Ascending aorta (tissue), 2 donors: ENCODE results near the gene GPR78. TPM values are rescaled to one million over a fixed set of nuclear protein-coding genes. Genes with fewer than 3 reads are reported as not detected.

Experiments
- DNase-seq, 2 donors: peaks; one replicate each; pipeline ENCODE4 v3.0.0-alpha.2; 2019; ENCODE audit warnings: low spot score in 2 of 2
- H3K27ac ChIP-seq, 2 donors: fragments of 200-600 bp; sonication (generic); one replicate each; pipeline ENCODE4 v1.5.1; 2016 to 2017; ENCODE audit warnings: mild to moderate bottlenecking in 1 of 2
- H3K27me3 ChIP-seq: fragments of 200-600 bp; sonication (generic); one replicate; pipeline ENCODE4 v1.5.1; 2017
- H3K36me3 ChIP-seq, 2 donors: fragments of 200-600 bp; sonication (generic); one replicate each; pipeline ENCODE4 v1.5.1; 2016
- H3K4me1 ChIP-seq, 2 donors: fragments of 200-600 bp; sonication (generic); one replicate each; pipeline ENCODE4 v1.5.1; 2016 to 2017; ENCODE audit warnings: mild to moderate bottlenecking in 1 of 2
- H3K4me3 ChIP-seq, 2 donors: fragments of 200-600 bp; sonication (generic); one replicate each; pipeline ENCODE4 v1.5.1; 2016 to 2017; ENCODE audit warnings: mild to moderate bottlenecking in 1 of 2
- H3K9me3 ChIP-seq, 2 donors: fragments of 200-600 bp; sonication (generic); one replicate each; pipeline ENCODE4 v1.5.1; 2016
- CTCF ChIP-seq, 3 experiments: fragments of 200-600 bp in 2 of 3; fragments of 450-650 bp in 1 of 3; sonication (generic) in 2 of 3; IDR thresholded peaks; one replicate each; pipeline ENCODE4 v1.5.1; 2016 to 2019; ENCODE audit warnings: antibody characterized with exemption in 3 of 3, mild to moderate bottlenecking in 1 of 3, moderate library complexity in 1 of 3
- intact Hi-C: fragments of 100-400 bp; cut with DNase I; formaldehyde crosslinking; loops from one replicate; pipeline ENCODE4 v1.15.1; 2023
- total RNA-seq: library from RNA; depleted of rRNA; stranded (reverse); fragments of >200 nt; gene quantifications from one replicate; pipeline ENCODE4 v1.1.0, GENCODE V29; 2016

Gene GPR78
- total RNA-seq, 1 donor from 2014 or later, result not detected

GRCh38 chr4:8586246-8586645, 6.1 kb downstream of the GPR78 start:
- intact Hi-C loops, result no loop called here
- Histone ChIP-seq H3K27ac (no peak overlapping the region), H3K4me3 (no peak overlapping the region), H3K9me3 (no peaks in the 10 kb centered on the region), H3K4me1 (no peaks in the 10 kb centered on the region), H3K27me3 (no peaks in the 10 kb centered on the region), H3K36me3 (no peaks in the 10 kb centered on the region)
- TF ChIP-seq CTCF (IDR thresholded peaks at IDR 0.05), result no peak
- no peak for DNase-seq

- Histone ChIP-seq H3K27me3 (no peaks in the 10 kb centered on the region), H3K9me3 (no peaks in the 10 kb centered on the region), H3K4me3 (no peak overlapping the region), H3K4me1 (no peaks in the 10 kb centered on the region), H3K36me3 (no peaks in the 10 kb centered on the region), H3K27ac (no peak overlapping the region)
- intact Hi-C loops, result no loop called here
- no peak for TF ChIP-seq CTCF (IDR thresholded peaks at IDR 0.05)
- no peak for DNase-seq
These were observed 6.7 kb downstream of the GPR78 start for GRCh38 chr4:8586671-8587468.

- Histone ChIP-seq H3K27me3 (peaks cover 2% of the 10 kb centered on the region), H3K4me3 (no peak overlapping the region), H3K9me3 (no peaks in the 10 kb centered on the region), H3K36me3 (no peaks in the 10 kb centered on the region), H3K4me1 (no peaks in the 10 kb centered on the region), H3K27ac (no peak overlapping the region)
- no peak for DNase-seq
- intact Hi-C loops, result no loop called here
- TF ChIP-seq CTCF (IDR thresholded peaks at IDR 0.05), result no peak
These were observed 7.4 kb downstream of the GPR78 start for GRCh38 chr4:8587469-8588195.

DNA sequence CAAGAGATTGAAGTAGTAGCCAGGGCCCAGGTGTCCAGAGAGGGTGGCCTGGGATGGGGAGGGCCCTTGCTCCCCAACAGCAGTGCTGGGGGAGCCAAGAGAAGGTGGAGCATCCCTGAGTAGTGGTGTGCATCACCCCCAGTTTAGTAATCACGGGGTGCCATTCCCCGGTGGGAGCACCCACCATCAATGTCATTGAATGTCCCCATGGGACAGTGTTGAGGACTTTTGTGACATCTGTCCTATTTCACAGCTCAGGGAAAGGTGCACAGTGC, 7.9 kb downstream of the GPR78 start:
- TF ChIP-seq CTCF (IDR thresholded peaks at IDR 0.05), result no peak
- Histone ChIP-seq H3K27me3 (peaks cover 7% of the 10 kb centered on the region), H3K4me3 (no peak overlapping the region)

DNA sequence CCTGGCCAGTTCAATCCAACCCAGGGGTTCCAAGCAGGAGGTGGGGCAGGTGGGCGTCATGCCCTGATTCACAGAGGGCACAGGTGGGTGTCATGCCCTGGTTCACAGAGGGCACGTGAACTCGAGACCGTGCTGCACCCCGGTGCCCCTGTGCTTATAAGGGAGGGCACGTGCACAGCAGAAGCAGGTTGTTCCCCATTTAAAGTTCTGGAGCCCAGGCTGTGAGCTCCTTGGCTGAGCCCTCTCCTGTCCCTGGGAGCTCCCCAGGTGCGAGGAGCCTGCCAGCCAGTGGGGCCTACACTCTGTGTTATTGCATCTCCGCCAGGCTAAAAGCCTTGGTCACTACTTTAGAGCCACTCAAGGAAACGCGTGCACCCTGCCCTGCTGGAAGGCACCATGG, 9.1 kb downstream of the GPR78 start:
- DNase-seq, result no peak
- Histone ChIP-seq H3K4me3 (no peak overlapping the region), H3K27ac (no peak overlapping the region), H3K4me1 (peaks cover 0 to 3% of the 10 kb centered on the region in 2 donors), H3K36me3 (no peaks in the 10 kb centered on the region), H3K27me3 (peaks cover 8% of the 10 kb centered on the region), H3K9me3 (no peaks in the 10 kb centered on the region)
- TF ChIP-seq CTCF (IDR thresholded peaks at IDR 0.05), result no peak
- intact Hi-C loops, result no loop called here

More for the DNA sequence above, 7.9 kb downstream of the GPR78 start:
- no peak for DNase-seq
- H3K9me3 ChIP-seq, result no peaks in the 10 kb centered on the region
- peaks cover 0 to 3% of the 10 kb centered on the region in 2 donors for H3K4me1 ChIP-seq
- intact Hi-C loops, result no loop called here
- no peak overlapping the region for H3K27ac ChIP-seq
- H3K36me3 ChIP-seq, result no peaks in the 10 kb centered on the region
